GM19468 (cell line): ENCODE measurements around the gene CDK5RAP2.

Experiments used
- ATAC-seq: cut with Tn5 transposase; IDR thresholded peaks from one replicate; pipeline ENCODE4 v1.9.1; 2021; ENCODE audit warnings: mild to moderate bottlenecking, moderate library complexity, moderate number of reproducible peaks; ENCODE audit not compliant: unreplicated experiment; ENCODE audit errors: extremely low read depth

The CDK5RAP2 gene

GRCh38 chr9:120389867-120390266 is 190.1 kb downstream of the CDK5RAP2 start:
- no peak for ATAC-seq

- ATAC-seq, result no peak
Measured at GRCh38 chr9:120389300-120389699, 190.7 kb downstream of the CDK5RAP2 start.

- ATAC-seq, result no peak
Measured at GRCh38 chr9:120388003-120388855, 191.7 kb downstream of the CDK5RAP2 start.

- no peak for ATAC-seq
Measured at GRCh38 chr9:120387257-120388002, 192.5 kb downstream of the CDK5RAP2 start.

GRCh38 chr9:120386390-120387131 is 193.4 kb downstream of the CDK5RAP2 start:
- ATAC-seq, result no peak

GRCh38 chr9:120385606-120386389 is 194.2 kb downstream of the CDK5RAP2 start:
- ATAC-seq, result no peak

- no peak for ATAC-seq
Measured at GRCh38 chr9:120384925-120385272, 195.1 kb downstream of the CDK5RAP2 start.

GRCh38 chr9:120383999-120384924 is 195.7 kb downstream of the CDK5RAP2 start:
- no peak for ATAC-seq

GRCh38 chr9:120383611-120383998 is 196.4 kb downstream of the CDK5RAP2 start:
- no peak for ATAC-seq

GRCh38 chr9:120382453-120382852 is 197.5 kb downstream of the CDK5RAP2 start:
- no peak for ATAC-seq

GRCh38 chr9:120381839-120382238 is 198.1 kb downstream of the CDK5RAP2 start:
- ATAC-seq, result no peak

GRCh38 chr9:120379611-120380010 is 200.4 kb downstream of the CDK5RAP2 start:
- ATAC-seq, result no peak

- no peak for ATAC-seq
Measured at GRCh38 chr9:120378680-120379079, 201.3 kb downstream of the CDK5RAP2 start.

- ATAC-seq, result no peak
Measured at GRCh38 chr9:120377268-120378159, 202.5 kb downstream of the CDK5RAP2 start.

- no peak for ATAC-seq
Measured at GRCh38 chr9:120376101-120376500, 203.9 kb downstream of the CDK5RAP2 start.

- ATAC-seq, result no peak
Measured at GRCh38 chr9:120375316-120375715, 204.7 kb downstream of the CDK5RAP2 start.

- ATAC-seq, result no peak
Measured at GRCh38 chr9:120374817-120375216, 205.2 kb downstream of the CDK5RAP2 start.

- no peak for ATAC-seq
Measured at GRCh38 chr9:120374239-120374638, 205.7 kb downstream of the CDK5RAP2 start.
